Colonic mucosa (tissue), 4 donors: ENCODE data around the gene CCDC91. TPM values are rescaled to one million over a fixed set of nuclear protein-coding genes. Genes with fewer than 3 reads are reported as not detected.
"Not testable (repeated sequence)": the region's sequence is repeated elsewhere in the genome, so short reads cannot be mapped to it uniquely, and the experiment has no call there.

Experiments used
- DNase-seq: peaks from one replicate; pipeline ENCODE4 v3.0.0-alpha.2; 2020
- H3K27ac ChIP-seq: fragments of 200-600 bp; one replicate; pipeline ENCODE4 v1.8.0; 2021
- H3K27me3 ChIP-seq: fragments of 200-600 bp; one replicate; pipeline ENCODE4 v1.8.0; 2021
- H3K36me3 ChIP-seq: fragments of 200-600 bp; one replicate; pipeline ENCODE4 v1.8.0; 2021
- H3K4me1 ChIP-seq: fragments of 200-600 bp; one replicate; pipeline ENCODE4 v1.8.0; 2021; ENCODE audit warnings: mild to moderate bottlenecking
- H3K4me3 ChIP-seq: fragments of 200-600 bp; one replicate; pipeline ENCODE4 v1.8.0; 2021
- H3K9ac ChIP-seq, 2 donors: one replicate each; pipeline ENCODE4 v1.7.0; 2013; ENCODE audit warnings: control low read depth in 2 of 2, low read depth in 2 of 2, low read length in 2 of 2
- H3K9me3 ChIP-seq: fragments of 200-600 bp; one replicate; pipeline ENCODE4 v1.8.0; 2021
- intact Hi-C: fragments of 100-400 bp; cut with DNase I; formaldehyde crosslinking; loops from one replicate; pipeline ENCODE4 v1.14.1; 2022
- total RNA-seq, 2 donors: library from RNA; stranded (reverse); fragmentation: NEBNext Ultra II Directional in 1 of 2; extraction: Animal tissue kit (Norgen Biotek cat#: 25700) in 1 of 2; gene quantifications; one replicate each; pipeline ENCODE4 v1.2.1, GENCODE V29; 2021
- TF ChIP-seq, protein P1 (sequence below): fragments of 200-600 bp; IDR thresholded peaks from one replicate; pipeline ENCODE4 v1.8.0; 2022; ENCODE audit warnings: antibody characterized with exemption, mild to moderate bottlenecking
- donor health status: healthy.
- donor health status: DM: no; HTN: no; CAD: no.
- donor health status: DM: no; HTN: no; CAD: no.

The CCDC91 gene
- total RNA-seq, 2 donors from 2014 or later = 15.6 to 20.5 TPM

DNA sequence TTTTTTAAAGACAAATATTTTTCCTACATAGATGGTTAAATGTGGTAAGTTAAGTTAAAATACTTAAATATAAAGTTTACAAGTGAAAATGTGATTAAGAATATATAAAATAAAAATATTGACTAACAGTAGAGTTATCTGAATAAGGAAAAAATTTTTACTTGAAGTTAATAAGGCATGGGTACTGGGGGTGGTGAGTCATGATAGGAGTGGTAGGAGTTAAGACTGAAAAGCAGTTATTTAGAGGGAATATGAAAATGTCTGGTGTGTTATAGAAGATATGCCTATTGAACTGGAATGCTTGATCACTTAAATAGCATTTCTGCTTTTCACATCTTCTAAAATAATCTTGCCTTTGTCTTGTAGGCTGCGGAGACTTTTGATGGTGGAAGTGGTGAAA lies 68.7 kb downstream of the CCDC91 start:
- Histone ChIP-seq H3K27me3 (no peaks in the 10 kb centered on the region), H3K9me3 (no peaks in the 10 kb centered on the region), H3K27ac (no peak overlapping the region), H3K4me1 (no peaks in the 10 kb centered on the region), H3K4me3 (no peak overlapping the region), H3K36me3 (no peaks in the 10 kb centered on the region), H3K9ac (no peak overlapping the region)
- TF ChIP-seq, protein P1, sequence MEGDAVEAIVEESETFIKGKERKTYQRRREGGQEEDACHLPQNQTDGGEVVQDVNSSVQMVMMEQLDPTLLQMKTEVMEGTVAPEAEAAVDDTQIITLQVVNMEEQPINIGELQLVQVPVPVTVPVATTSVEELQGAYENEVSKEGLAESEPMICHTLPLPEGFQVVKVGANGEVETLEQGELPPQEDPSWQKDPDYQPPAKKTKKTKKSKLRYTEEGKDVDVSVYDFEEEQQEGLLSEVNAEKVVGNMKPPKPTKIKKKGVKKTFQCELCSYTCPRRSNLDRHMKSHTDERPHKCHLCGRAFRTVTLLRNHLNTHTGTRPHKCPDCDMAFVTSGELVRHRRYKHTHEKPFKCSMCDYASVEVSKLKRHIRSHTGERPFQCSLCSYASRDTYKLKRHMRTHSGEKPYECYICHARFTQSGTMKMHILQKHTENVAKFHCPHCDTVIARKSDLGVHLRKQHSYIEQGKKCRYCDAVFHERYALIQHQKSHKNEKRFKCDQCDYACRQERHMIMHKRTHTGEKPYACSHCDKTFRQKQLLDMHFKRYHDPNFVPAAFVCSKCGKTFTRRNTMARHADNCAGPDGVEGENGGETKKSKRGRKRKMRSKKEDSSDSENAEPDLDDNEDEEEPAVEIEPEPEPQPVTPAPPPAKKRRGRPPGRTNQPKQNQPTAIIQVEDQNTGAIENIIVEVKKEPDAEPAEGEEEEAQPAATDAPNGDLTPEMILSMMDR = no peak
- DNase-seq = no peak
- intact Hi-C loops = no loop called here

DNA sequence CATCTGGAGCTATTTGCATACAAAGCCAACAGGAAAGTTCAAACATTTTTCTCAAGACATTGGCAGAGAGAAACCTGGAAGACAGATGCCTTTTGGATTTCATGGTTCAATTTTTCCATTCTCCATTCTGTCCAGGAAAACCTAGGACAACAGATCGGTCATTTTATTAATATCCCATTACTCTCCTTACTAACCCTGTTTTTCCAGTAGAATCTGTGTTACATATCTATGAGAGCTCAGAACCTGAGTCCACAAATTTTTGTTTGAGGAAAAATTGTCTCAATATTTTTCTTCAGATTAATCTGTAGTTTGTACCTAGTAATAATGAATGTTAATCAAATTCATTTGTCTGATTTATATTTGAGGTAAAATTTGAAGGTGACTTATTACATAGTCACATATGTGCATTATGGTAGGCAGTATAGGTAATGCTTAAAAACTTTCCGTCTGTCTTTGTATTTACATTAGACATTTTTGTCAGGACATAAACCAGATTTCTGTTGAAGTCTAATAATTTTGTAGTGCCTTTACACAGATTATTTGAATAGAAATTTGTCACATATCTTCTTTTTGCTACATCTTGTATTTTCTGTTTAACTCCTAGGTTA lies 75.3 kb downstream of the CCDC91 start:
- no peaks in the 10 kb centered on the region for H3K36me3 ChIP-seq
- TF ChIP-seq, protein P1 = no peak
- H3K27ac ChIP-seq = no peak overlapping the region
- H3K4me1 ChIP-seq = no peaks in the 10 kb centered on the region
- no peak overlapping the region for H3K9ac ChIP-seq
- no peak for DNase-seq
- H3K9me3 ChIP-seq = no peaks in the 10 kb centered on the region
- H3K27me3 ChIP-seq = no peaks in the 10 kb centered on the region
- intact Hi-C loops = no loop called here
- H3K4me3 ChIP-seq = no peak overlapping the region

DNA sequence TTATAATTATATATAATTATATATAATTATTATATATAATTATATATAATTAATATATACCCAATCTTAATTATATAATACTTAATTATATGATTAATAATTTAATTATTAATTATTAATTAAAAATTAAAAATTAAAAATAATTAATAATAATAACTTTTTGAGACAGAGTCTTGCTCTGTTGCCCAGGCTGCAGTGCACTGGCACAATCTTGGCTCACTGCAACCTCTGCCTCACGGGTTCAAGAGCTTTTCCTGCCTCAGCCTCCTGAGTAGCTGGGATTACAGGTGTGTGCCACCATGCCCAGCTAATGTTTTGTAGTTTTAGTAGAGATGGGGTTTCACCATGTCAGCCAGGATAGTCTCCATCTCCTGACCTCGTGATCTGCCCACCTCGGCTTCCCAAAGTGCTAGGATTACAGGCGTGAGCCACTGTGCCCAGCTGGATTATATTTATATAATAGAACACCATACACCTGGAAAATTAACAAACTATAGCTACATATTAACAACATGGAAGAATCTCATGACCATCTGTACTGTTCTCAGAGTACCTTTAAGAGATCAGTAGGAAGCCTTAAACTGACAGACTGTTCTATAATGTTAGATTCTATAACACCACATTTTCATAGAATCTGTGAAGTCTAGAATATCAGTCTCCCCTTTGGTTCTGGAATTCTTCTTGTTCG lies 77.8 kb downstream of the CCDC91 start:
- H3K36me3 ChIP-seq, H3K9ac ChIP-seq, H3K4me1 ChIP-seq, H3K9me3 ChIP-seq, H3K27me3 ChIP-seq, DNase-seq, intact Hi-C loops, H3K4me3 ChIP-seq, H3K27ac ChIP-seq: not testable (repeated sequence)

DNA sequence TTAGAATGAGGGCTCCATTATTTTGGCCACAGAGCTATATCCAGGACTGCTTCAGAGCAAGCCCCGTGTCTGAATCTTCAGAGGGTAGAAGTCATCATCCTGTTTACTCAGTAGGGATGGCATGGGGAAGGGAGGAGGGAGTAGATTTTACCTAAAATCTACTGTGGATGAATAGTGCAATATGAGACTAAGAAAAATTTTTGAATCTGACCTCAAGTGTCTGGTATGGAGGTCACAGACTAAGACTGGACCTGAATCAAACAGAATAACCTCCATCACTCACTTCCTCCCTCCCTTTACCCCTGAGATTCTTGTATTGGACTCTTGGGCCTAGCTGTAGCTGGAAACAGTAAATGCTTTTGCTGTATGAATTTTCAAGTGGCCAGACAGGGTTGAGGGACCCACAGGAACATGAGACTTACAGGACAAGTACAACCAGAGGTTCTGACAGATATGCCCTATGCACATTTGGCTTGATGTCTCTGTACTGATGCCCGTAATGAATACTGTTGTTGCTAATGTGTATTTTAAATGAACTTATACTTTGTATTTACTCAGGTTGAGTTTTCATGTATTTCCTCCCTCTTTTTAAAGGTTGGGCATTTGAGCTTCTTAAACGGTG lies 78.5 kb downstream of the CCDC91 start:
- no peak overlapping the region for H3K9ac ChIP-seq
- no peak overlapping the region for H3K27ac ChIP-seq
- no peak overlapping the region for H3K4me3 ChIP-seq
- no peaks in the 10 kb centered on the region for H3K4me1 ChIP-seq
- H3K9me3 ChIP-seq = no peaks in the 10 kb centered on the region
- intact Hi-C loops = no loop called here
- TF ChIP-seq, protein P1 = no peak
- no peaks in the 10 kb centered on the region for H3K36me3 ChIP-seq
- DNase-seq = no peak
- no peaks in the 10 kb centered on the region for H3K27me3 ChIP-seq

DNA sequence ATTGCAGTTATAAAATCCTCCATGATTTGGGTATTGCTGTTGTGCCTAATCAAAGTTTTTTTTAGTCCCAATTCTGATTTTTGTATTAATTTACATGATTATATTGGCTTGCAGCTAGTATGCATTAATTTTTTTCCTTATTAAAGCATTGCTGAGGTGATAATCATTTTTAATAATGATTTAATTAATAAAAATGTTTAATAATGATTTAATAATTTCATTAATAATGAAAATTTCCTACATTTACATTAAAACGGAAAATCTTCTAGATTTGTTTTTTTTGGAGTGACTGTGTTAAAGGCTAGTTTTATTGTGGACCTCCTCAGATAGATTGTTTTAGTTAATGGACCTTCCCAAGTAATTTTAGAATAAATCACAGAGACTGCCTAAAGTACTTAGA lies 79.6 kb downstream of the CCDC91 start:
- H3K27me3 ChIP-seq = no peaks in the 10 kb centered on the region

More for the DNA sequence above, 79.6 kb downstream of the CCDC91 start:
- intact Hi-C loops = no loop called here
- Histone ChIP-seq H3K9ac (no peak overlapping the region), H3K4me3 (no peak overlapping the region), H3K4me1 (no peaks in the 10 kb centered on the region), H3K36me3 (no peaks in the 10 kb centered on the region), H3K9me3 (no peaks in the 10 kb centered on the region), H3K27ac (no peak overlapping the region)
- DNase-seq = no peak
- TF ChIP-seq, protein P1 = no peak
